ENCODE measurements around the gene DHX35.

DHX35 gene

DNA sequence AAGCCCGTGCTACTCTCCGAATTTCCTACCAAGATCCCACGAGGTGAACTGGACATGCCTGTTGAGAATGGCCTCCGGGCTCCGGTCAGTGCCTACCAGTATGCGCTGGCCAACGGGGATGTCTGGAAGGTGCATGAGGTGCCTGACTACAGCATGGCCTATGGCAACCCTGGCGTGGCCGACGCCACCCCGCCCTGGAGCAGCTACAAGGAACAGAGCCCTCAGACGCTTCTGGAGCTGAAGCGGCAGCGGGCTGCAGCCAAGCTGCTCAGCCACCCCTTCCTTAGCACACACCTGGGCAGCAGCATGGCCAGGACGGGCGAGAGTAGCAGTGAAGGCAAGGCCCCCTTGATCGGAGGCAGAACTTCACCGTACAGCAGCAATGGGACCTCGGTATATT is 44.0 kb upstream of the DHX35 start:
- Histone ChIP-seq H4K20me1 (ENCODE audit: insufficient read depth, low read length) (no peaks in the 10 kb centered on the region), H3K36me3 (ENCODE audit: insufficient read depth, low read length) (peaks cover 83% of the 10 kb centered on the region), H3K27me3 (ENCODE audit: insufficient read depth, low read length) (no peaks in the 10 kb centered on the region), H3K4me3 (ENCODE audit: low read depth, low read length, poor library complexity, severe bottlenecking) (no peak overlapping the region), H3F3A (ENCODE audit: insufficient read depth, low read length) (no peaks in the 10 kb centered on the region), H3K9ac (ENCODE audit: low read length) (no peak overlapping the region), H2AFZ (ENCODE audit: low read length) (no peak overlapping the region), H3K9me3 (ENCODE audit: low read length) (no peaks in the 10 kb centered on the region), H3K4me1 (ENCODE audit: insufficient read depth, low read length, severe bottlenecking) (no peaks in the 10 kb centered on the region), H3K27ac (ENCODE audit: low read depth, low read length, poor library complexity, severe bottlenecking) (no peak overlapping the region), H3K9me2 (ENCODE audit: low read depth, low read length) (no peaks in the 10 kb centered on the region), H3K4me2 (ENCODE audit: low read length) (no peak overlapping the region), H3K79me2 (ENCODE audit: insufficient read depth, low read length) (no peaks in the 10 kb centered on the region)
- no peak for TF ChIP-seq EZH2 (IDR thresholded peaks at IDR 0.05; ENCODE audit: borderline replicate concordance, low read length)
- TF ChIP-seq, protein P1, sequence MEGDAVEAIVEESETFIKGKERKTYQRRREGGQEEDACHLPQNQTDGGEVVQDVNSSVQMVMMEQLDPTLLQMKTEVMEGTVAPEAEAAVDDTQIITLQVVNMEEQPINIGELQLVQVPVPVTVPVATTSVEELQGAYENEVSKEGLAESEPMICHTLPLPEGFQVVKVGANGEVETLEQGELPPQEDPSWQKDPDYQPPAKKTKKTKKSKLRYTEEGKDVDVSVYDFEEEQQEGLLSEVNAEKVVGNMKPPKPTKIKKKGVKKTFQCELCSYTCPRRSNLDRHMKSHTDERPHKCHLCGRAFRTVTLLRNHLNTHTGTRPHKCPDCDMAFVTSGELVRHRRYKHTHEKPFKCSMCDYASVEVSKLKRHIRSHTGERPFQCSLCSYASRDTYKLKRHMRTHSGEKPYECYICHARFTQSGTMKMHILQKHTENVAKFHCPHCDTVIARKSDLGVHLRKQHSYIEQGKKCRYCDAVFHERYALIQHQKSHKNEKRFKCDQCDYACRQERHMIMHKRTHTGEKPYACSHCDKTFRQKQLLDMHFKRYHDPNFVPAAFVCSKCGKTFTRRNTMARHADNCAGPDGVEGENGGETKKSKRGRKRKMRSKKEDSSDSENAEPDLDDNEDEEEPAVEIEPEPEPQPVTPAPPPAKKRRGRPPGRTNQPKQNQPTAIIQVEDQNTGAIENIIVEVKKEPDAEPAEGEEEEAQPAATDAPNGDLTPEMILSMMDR (IDR thresholded peaks at IDR 0.05; ENCODE audit: low read length): no peak

DNA sequence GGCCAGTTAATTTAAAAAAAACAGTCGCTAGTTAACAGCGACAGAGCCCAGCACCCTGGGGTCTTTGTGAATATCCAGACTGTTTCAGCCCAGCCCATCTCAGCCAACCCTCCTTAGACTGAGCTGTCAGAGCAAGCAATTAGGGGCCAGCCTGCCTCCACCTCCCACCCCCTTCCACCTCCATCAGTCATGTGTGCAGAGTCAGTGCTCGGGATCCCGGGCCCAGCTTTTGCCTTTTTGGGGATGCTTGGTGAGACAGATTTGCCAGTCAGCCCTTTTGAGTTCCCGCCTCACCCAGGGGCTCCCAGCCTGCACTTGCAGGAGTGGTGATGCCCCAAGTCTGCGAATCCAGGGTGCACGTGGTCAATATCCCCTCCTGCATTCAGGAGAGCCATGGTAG is 42.5 kb upstream of the DHX35 start:
- H3K9ac ChIP-seq (ENCODE audit: low read length): no peak overlapping the region
- H3K36me3 ChIP-seq (ENCODE audit: insufficient read depth, low read length): peaks cover 68% of the 10 kb centered on the region
- no peak overlapping the region for H3K27ac ChIP-seq (ENCODE audit: low read depth, low read length, poor library complexity, severe bottlenecking)
- H2AFZ ChIP-seq (ENCODE audit: low read length): no peak overlapping the region
- no peaks in the 10 kb centered on the region for H3K4me1 ChIP-seq (ENCODE audit: insufficient read depth, low read length, severe bottlenecking)
- no peaks in the 10 kb centered on the region for H3K27me3 ChIP-seq (ENCODE audit: insufficient read depth, low read length)
- H3K9me2 ChIP-seq (ENCODE audit: low read depth, low read length): no peaks in the 10 kb centered on the region
- no peak overlapping the region for H3K4me3 ChIP-seq (ENCODE audit: low read depth, low read length, poor library complexity, severe bottlenecking)
- TF ChIP-seq, protein P1 (IDR thresholded peaks at IDR 0.05; ENCODE audit: low read length): no peak
- H3K79me2 ChIP-seq (ENCODE audit: insufficient read depth, low read length): no peaks in the 10 kb centered on the region
- no peak overlapping the region for H3K4me2 ChIP-seq (ENCODE audit: low read length)
- no peaks in the 10 kb centered on the region for H3F3A ChIP-seq (ENCODE audit: insufficient read depth, low read length)
- no peaks in the 10 kb centered on the region for H4K20me1 ChIP-seq (ENCODE audit: insufficient read depth, low read length)
- H3K9me3 ChIP-seq (ENCODE audit: low read length): no peaks in the 10 kb centered on the region

- Histone ChIP-seq H3K4me3 (ENCODE audit: low read depth, low read length, poor library complexity, severe bottlenecking) (no peak overlapping the region), H2AFZ (ENCODE audit: low read length) (no peak overlapping the region), H3K27ac (ENCODE audit: low read depth, low read length, poor library complexity, severe bottlenecking) (no peak overlapping the region), H3K79me2 (ENCODE audit: insufficient read depth, low read length) (no peaks in the 10 kb centered on the region), H3F3A (ENCODE audit: insufficient read depth, low read length) (no peaks in the 10 kb centered on the region), H3K9me2 (ENCODE audit: low read depth, low read length) (no peaks in the 10 kb centered on the region), H3K36me3 (ENCODE audit: insufficient read depth, low read length) (peaks cover 61% of the 10 kb centered on the region), H4K20me1 (ENCODE audit: insufficient read depth, low read length) (no peaks in the 10 kb centered on the region), H3K9ac (ENCODE audit: low read length) (no peak overlapping the region), H3K9me3 (ENCODE audit: low read length) (no peaks in the 10 kb centered on the region), H3K27me3 (ENCODE audit: insufficient read depth, low read length) (no peaks in the 10 kb centered on the region), H3K4me1 (ENCODE audit: insufficient read depth, low read length, severe bottlenecking) (no peaks in the 10 kb centered on the region), H3K4me2 (ENCODE audit: low read length) (no peak overlapping the region)
- TF ChIP-seq, protein P1 (IDR thresholded peaks at IDR 0.05; ENCODE audit: low read length): no peak
- TF ChIP-seq EZH2 (IDR thresholded peaks at IDR 0.05; ENCODE audit: borderline replicate concordance, low read length): no peak
Measured at GRCh38 chr20:38920411-38920810, 41.7 kb upstream of the DHX35 start.

Data from OCI-LY1 (cell line).